ENCODE data around the gene RB1. TPM values are rescaled to one million over a fixed set of nuclear protein-coding genes. Genes with fewer than 3 reads are reported as not detected.

The RB1 gene
- total RNA-seq, 1 experiment from 2014 or later: 43.4 TPM

DNA sequence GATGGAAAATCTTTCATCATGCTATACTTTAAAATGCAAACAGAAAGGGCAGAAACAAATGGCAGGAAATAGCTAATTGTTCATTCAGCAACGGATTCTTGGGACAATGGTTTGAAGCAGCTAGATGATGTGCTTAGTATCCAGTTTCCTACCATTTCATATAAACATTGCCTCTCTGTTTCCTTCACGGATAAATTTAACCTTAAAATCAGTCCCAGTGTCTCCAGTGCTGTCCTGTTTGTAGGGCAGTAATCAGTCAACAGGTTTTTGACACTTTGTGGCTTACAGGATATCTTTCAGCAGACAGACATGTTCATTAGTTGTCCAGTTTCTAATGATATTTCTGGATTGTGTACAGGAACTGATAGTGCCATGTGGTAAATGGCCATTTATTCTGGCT is 24.7 kb upstream of the RB1 start:
- DNase-seq (ENCODE audit: unreplicated experiment): no peak
- no peaks in the 10 kb centered on the region for H3K4me1 Mint-ChIP-seq (ENCODE audit: insufficient read depth, unreplicated experiment)
- H3K36me3 Mint-ChIP-seq (ENCODE audit: insufficient read depth, unreplicated experiment): no peaks in the 10 kb centered on the region
- BruUV-seq (replicated peaks): no TSS peak
- intact Hi-C loops (cut with micrococcal nuclease): no loop called here
- H3K27ac Mint-ChIP-seq (ENCODE audit: low read depth, unreplicated experiment): no peak overlapping the region
- no peaks in the 10 kb centered on the region for H3K27me3 Mint-ChIP-seq (ENCODE audit: insufficient read depth, unreplicated experiment)
- no peaks in the 10 kb centered on the region for H3K9me3 Mint-ChIP-seq (ENCODE audit: unreplicated experiment)
- POLR2A ChIA-PET: interaction anchor here (0.6 to 1.0 kb wide), 3 partner anchors 24 to 184 kb away, joined by 3 to 4 read pairs (median 4); partner anchors contain the start of genes MED4 and RB1
- TF ChIP-seq, protein P1, sequence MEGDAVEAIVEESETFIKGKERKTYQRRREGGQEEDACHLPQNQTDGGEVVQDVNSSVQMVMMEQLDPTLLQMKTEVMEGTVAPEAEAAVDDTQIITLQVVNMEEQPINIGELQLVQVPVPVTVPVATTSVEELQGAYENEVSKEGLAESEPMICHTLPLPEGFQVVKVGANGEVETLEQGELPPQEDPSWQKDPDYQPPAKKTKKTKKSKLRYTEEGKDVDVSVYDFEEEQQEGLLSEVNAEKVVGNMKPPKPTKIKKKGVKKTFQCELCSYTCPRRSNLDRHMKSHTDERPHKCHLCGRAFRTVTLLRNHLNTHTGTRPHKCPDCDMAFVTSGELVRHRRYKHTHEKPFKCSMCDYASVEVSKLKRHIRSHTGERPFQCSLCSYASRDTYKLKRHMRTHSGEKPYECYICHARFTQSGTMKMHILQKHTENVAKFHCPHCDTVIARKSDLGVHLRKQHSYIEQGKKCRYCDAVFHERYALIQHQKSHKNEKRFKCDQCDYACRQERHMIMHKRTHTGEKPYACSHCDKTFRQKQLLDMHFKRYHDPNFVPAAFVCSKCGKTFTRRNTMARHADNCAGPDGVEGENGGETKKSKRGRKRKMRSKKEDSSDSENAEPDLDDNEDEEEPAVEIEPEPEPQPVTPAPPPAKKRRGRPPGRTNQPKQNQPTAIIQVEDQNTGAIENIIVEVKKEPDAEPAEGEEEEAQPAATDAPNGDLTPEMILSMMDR (IDR thresholded peaks at IDR 0.05; ENCODE audit: unreplicated experiment): no peak
- H3K4me3 Mint-ChIP-seq (ENCODE audit: unreplicated experiment): no peak overlapping the region
- CTCF ChIA-PET: no interaction called here

DNA sequence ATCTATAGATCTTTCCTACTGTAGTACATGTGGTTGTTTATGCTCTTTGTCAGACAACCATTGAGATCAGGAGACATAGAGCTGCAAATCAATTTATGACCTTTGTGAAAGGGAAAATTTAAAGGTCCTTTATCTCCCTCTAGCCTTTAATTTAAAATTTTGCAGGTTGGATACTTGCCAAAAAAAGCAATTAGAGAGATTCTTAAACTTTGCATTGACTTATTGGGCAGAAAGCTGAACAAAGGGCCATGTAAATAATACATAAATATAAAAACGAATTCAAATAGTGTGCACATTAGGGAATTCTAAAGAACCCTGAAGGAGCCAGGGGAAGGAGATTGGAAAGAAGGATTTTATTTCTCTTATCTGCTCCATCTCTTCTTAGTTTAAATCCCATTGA is 22.0 kb upstream of the RB1 start:
- TF ChIP-seq, protein P1 (IDR thresholded peaks at IDR 0.05; ENCODE audit: unreplicated experiment): no peak
- H3K27ac Mint-ChIP-seq (ENCODE audit: low read depth, unreplicated experiment): no peak overlapping the region
- CTCF ChIA-PET: no interaction called here
- no peak for DNase-seq (ENCODE audit: unreplicated experiment)
- H3K4me1 Mint-ChIP-seq (ENCODE audit: insufficient read depth, unreplicated experiment): no peaks in the 10 kb centered on the region
- no peaks in the 10 kb centered on the region for H3K9me3 Mint-ChIP-seq (ENCODE audit: unreplicated experiment)
- intact Hi-C loops (cut with micrococcal nuclease): no loop called here
- H3K36me3 Mint-ChIP-seq (ENCODE audit: insufficient read depth, unreplicated experiment): no peaks in the 10 kb centered on the region
- POLR2A ChIA-PET: interaction anchor here (1.6 to 1.7 kb wide), 2 partner anchors 10 to 20 kb away, joined by 3 to 4 read pairs; no protein-coding TSS in a partner anchor
- no peak overlapping the region for H3K4me3 Mint-ChIP-seq (ENCODE audit: unreplicated experiment)
- no peaks in the 10 kb centered on the region for H3K27me3 Mint-ChIP-seq (ENCODE audit: insufficient read depth, unreplicated experiment)
- no TSS peak for BruUV-seq (replicated peaks)

DNA sequence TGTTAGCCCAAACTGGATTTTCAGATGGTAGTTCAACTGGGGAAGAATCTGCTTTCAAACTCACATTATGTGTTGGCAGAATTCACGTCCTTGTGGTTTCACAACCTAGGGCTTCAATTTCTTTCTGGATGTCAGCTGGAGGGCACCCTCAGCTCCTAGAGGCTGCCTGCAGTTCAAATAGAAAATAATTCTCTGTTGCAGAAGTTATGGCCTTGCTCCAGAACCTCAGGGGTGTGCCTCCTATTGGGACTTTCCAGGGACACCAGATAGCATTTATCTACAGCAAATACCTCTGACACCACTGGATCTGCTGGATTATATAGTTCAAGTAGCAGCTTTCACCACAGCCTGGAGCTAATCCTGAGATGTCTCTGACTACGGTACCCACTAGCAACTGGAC is 11.8 kb upstream of the RB1 start:
- Mint-ChIP-seq H3K9me3 (ENCODE audit: unreplicated experiment) (no peaks in the 10 kb centered on the region), H3K27me3 (ENCODE audit: insufficient read depth, unreplicated experiment) (no peaks in the 10 kb centered on the region), H3K4me3 (ENCODE audit: unreplicated experiment) (no peak overlapping the region), H3K4me1 (ENCODE audit: insufficient read depth, unreplicated experiment) (no peaks in the 10 kb centered on the region), H3K36me3 (ENCODE audit: insufficient read depth, unreplicated experiment) (no peaks in the 10 kb centered on the region), H3K27ac (ENCODE audit: low read depth, unreplicated experiment) (no peak overlapping the region)
- intact Hi-C loops (cut with micrococcal nuclease): no loop called here
- POLR2A ChIA-PET: interaction anchor here (0.6 to 1.7 kb wide), 5 partner anchors 10 to 121 kb away, joined by 3 to 4 read pairs (median 3); partner anchors contain the start of genes LPAR6 and RB1
- DNase-seq (ENCODE audit: unreplicated experiment): no peak
- no TSS peak for BruUV-seq (replicated peaks)
- TF ChIP-seq, protein P1 (IDR thresholded peaks at IDR 0.05; ENCODE audit: unreplicated experiment): no peak
- CTCF ChIA-PET: interaction anchor here (0.9 kb wide), 1 partner anchor 196 kb away, joined by 3 read pairs; no protein-coding TSS in a partner anchor

DNA sequence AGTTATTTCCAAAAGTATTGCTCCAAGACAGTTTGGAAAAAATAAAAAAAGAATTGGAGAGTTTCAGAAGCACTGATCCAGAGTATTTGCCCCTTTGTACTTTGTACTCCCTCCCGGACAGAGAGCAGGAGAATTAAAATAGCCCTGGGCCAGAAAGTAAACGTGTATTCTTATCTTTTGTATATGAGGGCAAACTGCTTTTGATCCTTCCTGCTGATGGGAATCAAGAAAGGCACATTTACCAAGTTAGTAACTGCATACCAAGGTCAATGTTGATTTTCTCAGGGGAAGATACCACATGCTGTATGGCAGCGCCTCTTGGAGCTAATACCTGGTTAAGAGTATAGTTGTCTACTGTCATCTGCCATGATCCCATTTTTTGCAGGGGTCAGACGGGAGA is 10.9 kb upstream of the RB1 start:
- ChIA-PET CTCF (interaction anchor here (0.5 kb wide), 1 partner anchor 135 kb away, joined by 3 read pairs; no protein-coding TSS in a partner anchor), POLR2A (interaction anchor here (0.9 kb wide), 1 partner anchor 10 kb away, joined by 3 read pairs; no protein-coding TSS in a partner anchor)
- H3K9me3 Mint-ChIP-seq (ENCODE audit: unreplicated experiment): no peaks in the 10 kb centered on the region
- BruUV-seq (replicated peaks): no TSS peak
- H3K36me3 Mint-ChIP-seq (ENCODE audit: insufficient read depth, unreplicated experiment): peaks cover under 1% of the 10 kb centered on the region
- no peak overlapping the region for H3K4me3 Mint-ChIP-seq (ENCODE audit: unreplicated experiment)
- TF ChIP-seq, protein P1 (IDR thresholded peaks at IDR 0.05; ENCODE audit: unreplicated experiment): no peak
- DNase-seq (ENCODE audit: unreplicated experiment): no peak
- H3K27ac Mint-ChIP-seq (ENCODE audit: low read depth, unreplicated experiment): no peak overlapping the region
- H3K27me3 Mint-ChIP-seq (ENCODE audit: insufficient read depth, unreplicated experiment): peaks cover 5% of the 10 kb centered on the region
- no peaks in the 10 kb centered on the region for H3K4me1 Mint-ChIP-seq (ENCODE audit: insufficient read depth, unreplicated experiment)
- intact Hi-C loops (cut with micrococcal nuclease): no loop called here

All from MCF 10A (cell line).